Stimulated activated CD8-positive, alpha-beta memory T cell treated with anti-CD3 and anti-CD28 coated beads, Interleukin-7, amount 100 ng/mL, for 4 hours (primary cell): Measurements from ENCODE around the gene HMGB4.

Experiments used
- DNase-seq, 2 donors: peaks; one replicate each; pipeline ENCODE4 v3.0.0-alpha.2; 2020; ENCODE audit warnings: low read depth in 2 of 2

Gene HMGB4, protein sequence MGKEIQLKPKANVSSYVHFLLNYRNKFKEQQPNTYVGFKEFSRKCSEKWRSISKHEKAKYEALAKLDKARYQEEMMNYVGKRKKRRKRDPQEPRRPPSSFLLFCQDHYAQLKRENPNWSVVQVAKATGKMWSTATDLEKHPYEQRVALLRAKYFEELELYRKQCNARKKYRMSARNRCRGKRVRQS

DNA sequence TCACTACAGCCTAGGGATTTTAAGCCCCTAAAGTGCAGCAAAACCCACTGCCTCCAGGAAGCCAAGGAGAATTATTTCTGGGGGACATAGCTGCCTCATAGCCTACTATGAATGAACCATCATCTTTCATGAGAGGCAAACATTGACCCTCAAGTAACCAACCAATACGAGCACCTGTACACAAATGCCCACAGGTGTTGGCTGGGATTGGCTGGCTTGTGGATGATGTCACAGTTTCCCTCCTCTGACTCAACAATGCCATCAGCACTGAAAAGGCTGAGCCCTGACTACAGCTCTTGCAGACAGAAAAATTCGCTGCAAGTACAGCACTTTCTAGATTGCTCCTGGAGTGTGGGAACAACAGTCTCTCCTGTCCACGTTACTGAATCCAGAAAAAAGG, at the start of gene HMGB4:
Gene HMGB4 (plus strand): TSS at position 301 of the 400 bp plus-strand sequence. CDS start 113 bp downstream, outside the sequence.
- no peak for DNase-seq

DNA sequence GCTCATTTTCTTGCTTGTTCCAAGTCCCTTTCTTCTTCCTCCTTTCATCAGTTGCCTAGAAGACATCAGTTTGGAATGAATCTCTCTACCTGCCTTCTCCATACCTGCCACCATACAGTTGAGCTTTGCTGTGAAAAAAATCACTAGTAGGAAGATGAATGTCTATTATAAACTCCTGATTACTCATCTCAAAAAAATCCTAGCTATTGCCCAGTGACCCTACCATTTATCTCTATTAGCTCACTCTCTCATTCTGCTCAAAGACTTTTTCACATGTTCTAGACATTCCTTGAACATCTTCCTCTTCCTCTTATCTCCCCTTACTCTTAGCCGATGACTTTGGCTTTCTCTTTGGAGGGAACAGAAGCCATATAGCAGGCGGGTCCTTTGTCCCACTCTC, 49.7 kb upstream of the HMGB4 start:
- no peak for DNase-seq

DNA sequence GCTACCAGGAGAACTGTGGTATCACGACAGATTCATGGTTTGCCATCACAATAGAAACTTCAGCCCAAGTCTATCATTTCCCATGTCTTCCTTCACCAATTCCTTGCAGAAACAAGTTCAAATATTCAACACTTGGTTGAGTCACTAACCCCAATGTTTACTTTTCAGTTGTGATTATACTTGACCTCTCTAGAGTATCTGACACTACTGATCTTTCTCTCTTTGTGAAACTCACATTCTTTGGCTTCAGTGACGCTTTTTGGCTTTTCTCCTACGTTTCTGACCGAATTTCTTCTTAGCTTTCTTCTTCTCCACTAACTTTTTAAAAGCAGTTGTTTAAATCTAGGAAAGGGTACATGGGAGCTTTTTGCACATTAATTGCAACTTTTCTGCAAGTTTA, 48.8 kb upstream of the HMGB4 start:
- no peak for DNase-seq

DNA sequence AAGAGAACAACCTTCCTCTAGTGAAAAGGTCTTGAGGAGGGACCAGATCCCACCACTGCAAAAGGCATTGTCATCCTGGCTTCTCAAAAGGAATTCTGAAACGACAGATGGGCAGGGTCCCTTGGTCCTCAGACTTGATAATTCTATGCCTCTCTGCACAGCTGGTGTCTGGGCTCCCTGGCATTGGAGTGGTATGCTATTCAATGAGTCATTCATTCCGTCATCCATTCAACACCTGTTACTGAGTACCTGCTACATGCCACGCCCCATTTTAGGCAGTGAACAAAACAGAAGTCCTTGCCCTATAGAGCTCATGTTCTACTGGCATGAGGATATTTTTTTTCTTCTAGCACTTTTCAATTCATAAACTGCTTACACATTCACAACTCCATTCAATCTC, 45.8 kb upstream of the HMGB4 start:
- no peak for DNase-seq

DNA sequence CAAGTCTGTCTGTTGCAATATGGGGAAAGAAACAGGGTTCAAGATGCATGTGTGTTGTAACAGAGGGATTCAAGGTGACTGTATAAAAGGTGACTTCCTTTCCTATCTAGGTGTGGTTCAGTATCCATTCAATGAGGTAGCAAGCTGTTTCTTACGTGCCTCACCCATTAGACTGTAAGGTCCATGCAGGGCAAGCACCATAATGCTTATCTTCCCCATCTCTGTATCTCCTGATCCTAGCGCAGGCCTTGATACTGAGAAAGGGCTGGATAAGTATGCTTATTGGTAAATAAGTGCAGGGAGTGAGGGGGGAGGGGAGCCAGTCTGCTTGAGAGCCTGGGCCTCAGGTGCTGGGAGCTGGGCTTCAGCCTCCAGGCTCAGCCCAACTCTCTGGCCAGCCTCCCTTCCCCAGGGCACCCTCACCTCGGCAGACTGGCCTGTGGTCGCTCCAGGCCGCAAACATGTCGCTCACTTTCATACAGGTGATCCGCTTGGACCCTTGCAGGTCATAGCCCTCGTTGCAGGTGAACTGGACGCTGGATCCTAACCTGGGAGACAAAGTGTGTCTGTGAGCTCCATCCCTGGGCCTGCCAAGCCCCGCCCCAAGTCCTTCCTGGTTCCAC, 44.5 kb upstream of the HMGB4 start:
- no peak for DNase-seq

DNA sequence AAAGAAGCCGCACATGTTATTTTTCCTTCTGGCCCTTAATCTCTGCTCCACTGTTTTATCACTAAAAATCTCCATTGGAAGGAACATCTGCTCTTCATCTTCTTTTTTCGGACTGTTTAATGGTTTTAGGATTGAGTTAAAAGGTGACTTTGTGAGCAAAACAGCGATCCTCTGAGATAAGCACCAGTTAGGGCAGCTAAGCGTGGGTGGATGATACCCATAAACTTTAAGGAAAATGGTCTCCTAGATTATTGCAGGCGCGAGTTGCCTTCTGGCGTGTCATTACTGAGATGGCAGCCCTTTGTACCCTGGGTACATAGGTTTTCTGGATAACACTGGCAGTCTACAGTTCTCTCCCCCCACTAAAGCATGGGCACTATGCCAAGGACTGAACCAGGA, 44.0 kb upstream of the HMGB4 start:
- DNase-seq: no peak

DNA sequence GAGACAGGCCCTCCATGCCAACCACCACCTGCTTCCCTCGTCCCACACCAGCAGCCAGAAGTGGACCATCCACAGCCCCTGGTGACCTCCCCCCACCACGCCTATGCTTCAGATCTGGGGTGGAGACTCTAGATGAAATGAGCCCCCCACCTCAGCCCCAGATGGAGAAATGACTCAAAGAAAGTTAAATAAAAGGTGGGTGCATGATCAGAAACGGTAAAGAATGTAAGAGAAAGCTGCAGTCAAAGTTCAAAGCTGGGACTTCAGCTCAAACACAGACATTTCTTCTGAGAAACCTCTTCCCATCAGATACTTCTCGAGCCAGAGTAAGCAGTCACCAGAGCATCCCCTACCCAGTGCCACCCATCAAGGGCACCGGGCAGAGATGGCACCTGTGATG, 43.1 kb upstream of the HMGB4 start:
- no peak for DNase-seq

DNA sequence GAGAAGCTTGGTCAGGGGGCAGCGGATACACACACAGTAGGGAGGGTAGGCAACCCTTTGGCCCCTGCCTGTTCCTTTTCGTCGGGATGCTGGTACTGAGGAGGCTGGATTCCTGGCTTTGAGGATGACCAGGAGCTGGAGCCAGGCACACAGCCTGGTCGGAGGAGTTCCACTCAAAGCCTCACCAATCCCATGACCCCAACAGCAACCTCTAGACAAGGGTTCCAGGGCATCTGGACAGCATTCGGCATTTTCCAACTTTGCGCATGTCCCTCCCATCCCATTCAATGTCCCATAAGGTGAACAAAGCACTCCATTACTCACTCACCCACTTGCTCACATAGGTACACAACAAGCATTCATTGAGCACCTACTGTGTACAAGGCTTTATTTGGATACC, 42.6 kb upstream of the HMGB4 start:
- DNase-seq: no peak

DNA sequence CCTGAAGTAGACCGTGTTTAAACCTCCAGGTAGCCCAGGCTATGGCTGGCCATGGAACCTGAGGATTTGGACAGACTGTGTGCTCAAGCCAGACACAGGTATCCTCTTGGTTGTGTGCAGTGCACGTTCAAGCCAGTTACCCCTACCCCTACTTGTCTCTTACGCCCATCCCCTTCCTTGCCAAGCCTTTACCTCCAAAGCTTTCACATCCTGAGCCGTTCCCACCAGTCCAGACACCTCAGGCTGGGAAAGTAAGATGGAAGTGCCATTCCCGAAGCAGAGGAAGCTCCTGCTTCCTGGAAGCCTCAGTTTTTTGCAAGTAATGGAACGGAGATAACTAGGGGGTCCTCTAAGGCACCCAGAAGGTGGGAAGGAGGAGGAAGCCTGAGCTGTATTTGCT, 41.5 kb upstream of the HMGB4 start:
- no peak for DNase-seq

DNA sequence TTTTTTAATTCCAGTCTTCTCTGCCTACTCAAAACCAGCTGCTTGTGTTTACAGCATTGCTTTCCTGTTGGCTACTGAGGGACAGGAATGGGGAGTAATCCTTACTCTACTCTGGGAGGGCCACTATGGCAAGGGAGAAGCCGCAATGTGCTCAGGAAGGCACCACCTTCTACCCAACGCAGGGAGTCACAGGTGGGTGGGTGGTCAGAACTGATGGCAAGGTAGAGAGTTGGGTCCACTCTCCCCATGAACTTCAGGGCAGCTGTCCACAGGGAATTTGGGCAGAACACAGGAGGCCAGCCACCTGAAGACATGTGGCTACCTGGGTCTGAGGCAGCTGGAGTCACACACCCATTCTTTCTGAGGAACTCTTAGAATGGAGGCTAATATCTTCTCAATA, 40.5 kb upstream of the HMGB4 start:
- no peak for DNase-seq

DNA sequence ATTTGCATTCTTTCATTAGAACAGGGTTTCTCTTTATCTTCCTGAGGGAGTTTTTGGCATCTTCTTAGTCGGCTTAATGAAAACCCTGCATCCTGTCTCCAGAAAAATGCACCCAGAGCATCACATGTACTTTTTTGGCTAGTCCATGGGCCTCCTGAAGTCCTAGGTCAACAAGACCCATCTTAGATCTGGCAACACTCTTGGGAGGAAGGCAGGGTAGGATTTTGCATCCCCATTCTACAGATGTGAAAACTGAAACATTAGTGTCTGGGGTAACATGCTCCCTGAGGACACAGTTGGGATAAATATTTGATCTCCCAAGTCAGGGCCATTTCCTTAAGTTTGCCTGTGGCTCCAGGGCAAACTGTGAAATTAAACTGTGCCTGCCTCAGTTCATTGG, 40.0 kb upstream of the HMGB4 start:
- no peak for DNase-seq

DNA sequence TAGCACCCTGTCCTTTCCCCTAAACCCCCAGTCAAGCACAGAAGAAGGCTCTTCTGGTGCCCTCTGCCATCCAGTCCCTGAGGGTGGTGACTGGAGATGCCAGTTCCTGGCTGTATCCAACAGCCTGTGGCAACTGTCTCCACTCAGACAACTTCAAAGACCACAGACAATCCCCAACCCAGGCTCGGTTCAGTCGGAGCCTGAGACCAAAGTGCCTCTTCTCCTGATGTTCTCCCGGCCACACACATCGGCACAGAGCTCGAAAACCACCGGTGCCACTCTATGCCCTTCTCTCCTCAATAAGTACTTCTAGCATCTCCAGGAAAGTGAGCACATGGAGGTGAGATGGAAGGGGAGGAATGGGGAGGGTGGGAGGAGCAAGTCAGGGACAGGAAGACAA, 39.6 kb upstream of the HMGB4 start:
- DNase-seq: no peak

DNA sequence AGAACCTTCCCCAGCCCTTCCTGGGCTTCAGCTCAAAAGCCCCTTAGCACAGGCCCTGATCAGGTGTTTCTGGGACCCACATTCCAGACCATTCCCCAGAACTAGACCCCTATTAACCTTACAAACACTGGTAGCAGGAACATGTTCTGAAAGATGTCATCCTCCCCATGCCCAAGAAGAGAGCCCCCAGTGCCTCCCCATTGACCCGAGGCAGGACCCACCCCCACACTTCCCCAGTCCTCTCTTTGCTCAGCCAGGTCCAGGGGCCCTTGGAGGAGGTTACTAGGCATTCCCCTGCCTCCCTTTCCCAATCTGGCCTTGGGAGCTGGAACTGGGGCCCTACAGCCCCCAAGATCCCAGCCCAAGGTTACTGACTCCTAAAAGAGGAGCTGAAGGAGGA, 38.9 kb upstream of the HMGB4 start:
- DNase-seq: no peak

DNA sequence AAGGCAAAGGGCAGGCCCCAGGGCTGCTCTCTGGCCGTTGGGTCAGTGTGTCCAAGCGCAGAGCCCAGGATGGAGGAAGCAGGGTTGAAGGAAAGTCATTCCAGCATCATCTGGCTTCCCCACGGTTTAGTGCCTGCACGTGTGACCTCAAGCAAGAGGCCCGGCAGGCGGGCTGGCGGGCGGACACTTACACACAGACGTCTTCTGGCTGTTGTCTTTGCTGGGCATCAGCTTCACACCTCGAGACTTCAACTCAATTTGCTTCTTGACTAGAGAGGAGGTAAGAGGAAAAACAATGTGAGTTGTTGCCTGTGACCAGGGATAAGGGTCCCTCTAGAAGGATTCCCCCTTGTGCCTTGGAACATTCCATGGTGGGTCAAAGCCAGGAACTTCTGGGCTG, 38.4 kb upstream of the HMGB4 start:
- no peak for DNase-seq

DNA sequence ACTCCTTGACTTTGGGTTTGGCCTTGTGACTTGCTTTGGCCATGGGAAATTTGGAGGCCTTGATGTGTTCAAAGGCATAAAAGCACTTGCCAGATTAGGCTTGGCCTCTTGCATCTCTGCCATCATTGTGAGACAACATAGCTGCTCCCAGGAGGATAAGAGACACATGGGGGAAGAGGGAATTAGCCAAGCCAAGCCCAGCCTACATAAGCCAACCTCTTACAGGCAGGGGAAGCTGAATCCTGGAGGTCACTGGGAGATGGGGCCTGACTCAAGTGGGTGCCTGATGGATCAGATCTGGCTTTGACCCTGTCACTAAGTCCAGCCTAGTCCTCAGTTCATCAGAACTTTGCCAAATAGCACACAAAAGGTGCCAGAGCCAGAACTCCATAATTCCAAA, 37.6 kb upstream of the HMGB4 start:
- no peak for DNase-seq

DNA sequence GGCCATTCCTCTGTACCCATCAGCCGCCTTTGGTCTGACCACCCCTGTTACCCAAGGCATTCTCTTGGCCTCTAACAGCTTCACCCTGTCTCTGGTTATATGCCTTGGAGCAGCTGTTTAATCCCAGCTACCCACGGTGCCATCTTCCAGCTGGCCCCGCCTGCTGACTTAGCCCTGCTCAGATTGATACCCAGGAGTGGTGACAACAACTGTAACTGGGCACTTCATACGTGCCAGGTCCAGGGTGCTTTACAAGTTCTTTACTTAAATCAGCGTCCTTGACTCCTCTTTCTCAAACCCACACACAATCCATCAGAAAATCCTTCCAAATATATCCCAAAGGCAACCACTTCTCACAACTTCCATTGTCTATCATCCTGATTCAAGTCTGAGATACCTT, 37.2 kb upstream of the HMGB4 start:
- DNase-seq: no peak

DNA sequence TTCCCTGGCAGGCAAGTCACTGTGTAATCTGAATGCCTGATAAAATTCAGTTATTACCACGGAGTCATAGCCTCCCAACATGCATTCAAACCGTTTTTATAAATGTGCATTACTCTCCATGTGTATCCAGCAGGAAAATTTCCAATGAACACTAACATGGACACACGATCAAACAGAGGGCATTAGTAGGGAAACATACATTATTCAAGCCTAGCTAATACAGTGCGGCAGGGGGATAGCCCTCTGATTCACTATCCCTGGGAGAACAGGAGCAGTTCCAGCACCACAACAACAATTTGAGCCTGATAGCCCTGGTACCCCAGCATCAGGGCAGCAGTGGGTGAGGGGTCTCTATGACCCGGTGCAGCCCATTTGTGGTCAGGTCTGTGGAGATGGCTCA, 35.8 kb upstream of the HMGB4 start:
- DNase-seq: no peak

DNA sequence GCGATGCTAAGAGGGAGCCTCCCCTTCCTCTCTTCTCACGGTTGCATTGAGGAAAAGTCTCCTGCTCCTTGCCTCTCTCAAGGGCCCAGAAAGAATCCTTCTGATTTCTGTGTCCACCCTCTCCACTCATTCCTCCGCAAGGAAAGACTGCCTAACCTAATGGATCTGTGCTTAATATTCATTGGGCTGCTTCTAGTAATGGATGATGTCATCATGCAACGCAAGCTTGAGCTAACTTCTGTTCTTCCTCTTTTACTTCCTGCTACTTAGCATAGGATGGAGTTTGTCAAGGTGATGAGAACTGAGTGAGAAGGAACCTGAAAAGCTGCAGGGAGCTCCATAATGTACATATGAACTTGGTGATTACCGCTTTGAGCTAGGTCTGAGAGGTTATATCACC, 35.2 kb upstream of the HMGB4 start:
- DNase-seq: no peak

DNA sequence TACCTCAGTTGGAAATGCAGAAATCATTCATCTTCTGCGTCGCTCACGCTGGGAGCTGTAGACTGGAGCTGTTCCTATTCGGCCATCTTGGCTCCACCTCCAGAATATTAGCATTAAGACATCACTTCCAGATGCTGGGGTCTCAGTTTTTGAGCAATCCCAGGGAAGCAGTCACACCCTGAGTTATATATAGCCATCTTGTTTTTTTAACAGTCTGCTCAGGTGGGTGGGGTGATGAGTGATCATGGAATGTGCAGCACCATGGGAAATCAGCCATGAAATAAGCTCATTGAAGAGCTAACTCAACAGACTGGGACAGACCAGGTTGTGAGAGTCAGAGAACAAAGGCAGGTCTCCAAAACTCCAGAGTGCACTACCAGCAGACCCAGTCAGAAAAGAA, 27.0 kb upstream of the HMGB4 start:
- DNase-seq: no peak

DNA sequence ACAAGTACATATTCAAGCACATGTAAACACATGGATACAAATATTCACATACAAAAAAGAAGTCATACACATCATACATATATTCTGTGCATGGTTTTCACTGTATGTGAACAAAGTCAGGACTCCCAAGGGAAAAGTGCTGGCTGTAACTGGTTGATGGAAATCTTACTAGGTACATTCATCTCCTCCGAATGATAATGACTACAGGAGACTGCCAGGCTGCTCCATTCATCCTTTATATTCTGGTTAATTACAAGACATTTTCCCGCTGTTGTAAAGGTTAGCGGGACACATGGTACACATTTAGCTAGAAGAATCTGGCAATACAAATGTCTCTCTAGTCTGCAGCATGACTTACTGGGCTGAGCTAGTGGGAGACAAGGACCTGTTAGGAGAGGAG, 26.2 kb upstream of the HMGB4 start:
- DNase-seq: no peak

DNA sequence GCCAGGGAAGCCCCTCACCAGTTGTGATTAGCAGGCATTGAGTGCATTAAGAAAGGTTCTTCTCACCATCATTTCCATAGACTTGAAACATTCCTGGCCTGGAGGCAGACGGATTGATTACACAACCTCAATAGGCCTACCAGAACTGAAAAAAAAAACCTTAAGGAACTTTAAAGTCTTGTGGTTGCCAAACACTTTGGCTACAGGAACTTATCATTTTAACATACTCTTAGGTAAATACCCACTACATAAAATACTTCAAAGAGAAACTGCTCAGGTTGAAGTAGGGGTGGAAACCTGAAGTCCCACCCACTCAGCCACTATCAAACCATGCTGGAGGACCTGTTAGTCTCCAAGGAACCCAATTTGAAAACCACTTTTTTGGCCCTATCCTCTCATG, 22.4 kb upstream of the HMGB4 start:
- no peak for DNase-seq

DNA sequence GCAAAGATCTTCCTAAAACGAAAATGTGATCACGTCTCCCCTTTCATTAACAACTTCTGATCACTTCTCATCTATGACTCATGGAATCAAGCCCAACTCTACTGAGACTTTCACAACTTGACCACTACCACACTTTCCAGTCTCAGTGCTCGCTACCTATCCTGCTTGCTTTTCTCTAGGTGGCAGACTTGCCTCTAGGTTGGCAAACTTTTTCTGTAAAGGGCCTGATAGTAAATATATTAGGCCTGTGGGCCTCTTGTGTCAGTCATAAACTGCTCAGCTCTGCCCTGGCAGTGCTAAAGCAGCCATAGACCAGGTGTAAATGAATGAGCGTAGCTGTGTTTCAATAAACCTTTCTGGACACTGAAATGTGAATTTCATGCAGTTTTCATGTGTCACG, 21.5 kb upstream of the HMGB4 start:
- DNase-seq: no peak

DNA sequence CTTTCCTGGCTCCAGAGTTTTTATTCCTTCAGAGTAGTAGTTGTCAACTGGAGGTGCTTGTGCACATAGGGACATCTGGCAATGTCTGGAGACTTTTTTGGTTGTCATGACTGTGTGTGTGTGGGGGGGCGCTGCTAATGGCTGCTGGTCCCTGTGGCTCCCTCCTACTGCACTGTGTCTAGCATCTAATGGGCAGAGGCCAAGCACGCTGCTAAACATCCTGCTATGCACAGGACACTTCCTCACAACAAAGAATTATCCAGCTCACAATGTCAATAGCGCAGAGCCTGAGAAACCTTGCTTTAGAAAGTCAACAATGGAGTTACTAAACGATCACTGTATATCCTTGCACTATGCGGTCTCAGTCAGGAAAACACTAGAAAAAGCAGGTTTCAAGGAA, 19.7 kb upstream of the HMGB4 start:
- DNase-seq: no peak

DNA sequence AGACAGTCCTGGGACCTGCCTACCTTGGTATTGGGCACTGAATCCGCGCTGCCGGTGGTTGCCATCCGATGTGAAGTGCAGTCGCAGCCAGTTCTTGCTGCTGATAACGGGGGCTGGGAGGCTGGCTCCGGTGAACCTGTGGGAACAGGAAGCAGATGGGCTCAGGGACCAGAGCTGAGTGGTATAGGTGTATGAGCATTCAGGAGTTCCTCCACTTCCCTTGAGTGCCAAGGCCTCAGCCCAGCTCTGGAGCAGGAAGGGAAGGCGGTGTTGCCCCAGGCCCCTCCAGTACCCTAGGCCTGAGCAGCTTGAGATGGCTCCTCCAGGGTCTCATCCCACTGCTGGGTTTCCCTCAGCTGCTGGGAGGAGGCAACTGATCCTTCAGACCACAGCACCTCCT, 17.0 kb upstream of the HMGB4 start:
- DNase-seq: no peak
